Fibroblast of lung (primary cell): ENCODE measurements around the gene ECE2.

Source experiments
- EZH2 ChIP-seq: IDR thresholded peaks from 2 replicates; pipeline ENCODE4 v1.5.1; 2012; ENCODE audit warnings: low read length, control low read depth, mild to moderate bottlenecking; ENCODE audit errors: missing control alignments
- TF ChIP-seq, protein P1 (sequence below), 2 donors: IDR thresholded peaks in 1 of 2; conservative IDR thresholded peaks in 1 of 2; 1 replicate in 1 of 2; 2 replicates in 1 of 2; pipeline ENCODE4 v1.5.1; 2011 to 2012; ENCODE audit warnings: low read length in 2 of 2, control low read depth in 1 of 2, inconsistent platforms in 1 of 2, low read depth in 1 of 2, mild to moderate bottlenecking in 1 of 2

DNA sequence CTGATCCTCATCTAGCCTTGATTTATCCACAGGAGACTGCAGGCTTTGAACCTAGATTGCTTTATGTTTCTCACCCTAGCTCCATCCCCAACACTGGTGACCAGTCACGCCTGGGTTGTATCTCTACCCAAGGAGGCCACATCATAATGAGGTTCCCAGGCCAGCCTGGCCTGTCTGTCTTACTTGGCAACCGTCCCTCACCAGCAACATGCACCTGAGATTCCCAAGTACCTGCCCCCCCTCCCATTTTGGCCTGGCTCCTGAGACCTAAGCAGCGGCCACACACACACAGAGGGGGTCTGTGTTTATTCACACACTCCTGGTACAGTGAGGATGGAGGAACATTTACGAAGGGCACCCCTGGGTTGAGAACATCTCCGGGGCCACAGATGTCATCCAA is 16.9 kb upstream of the ECE2 start:
- TF ChIP-seq, protein P1, sequence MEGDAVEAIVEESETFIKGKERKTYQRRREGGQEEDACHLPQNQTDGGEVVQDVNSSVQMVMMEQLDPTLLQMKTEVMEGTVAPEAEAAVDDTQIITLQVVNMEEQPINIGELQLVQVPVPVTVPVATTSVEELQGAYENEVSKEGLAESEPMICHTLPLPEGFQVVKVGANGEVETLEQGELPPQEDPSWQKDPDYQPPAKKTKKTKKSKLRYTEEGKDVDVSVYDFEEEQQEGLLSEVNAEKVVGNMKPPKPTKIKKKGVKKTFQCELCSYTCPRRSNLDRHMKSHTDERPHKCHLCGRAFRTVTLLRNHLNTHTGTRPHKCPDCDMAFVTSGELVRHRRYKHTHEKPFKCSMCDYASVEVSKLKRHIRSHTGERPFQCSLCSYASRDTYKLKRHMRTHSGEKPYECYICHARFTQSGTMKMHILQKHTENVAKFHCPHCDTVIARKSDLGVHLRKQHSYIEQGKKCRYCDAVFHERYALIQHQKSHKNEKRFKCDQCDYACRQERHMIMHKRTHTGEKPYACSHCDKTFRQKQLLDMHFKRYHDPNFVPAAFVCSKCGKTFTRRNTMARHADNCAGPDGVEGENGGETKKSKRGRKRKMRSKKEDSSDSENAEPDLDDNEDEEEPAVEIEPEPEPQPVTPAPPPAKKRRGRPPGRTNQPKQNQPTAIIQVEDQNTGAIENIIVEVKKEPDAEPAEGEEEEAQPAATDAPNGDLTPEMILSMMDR (conservative IDR thresholded peaks at IDR 0.05 in 1 of 2, IDR thresholded peaks at IDR 0.05 in 1 of 2; ENCODE audit: low read depth in 1 of 2, low read length in 2 of 2), result no peak
- no peak for TF ChIP-seq EZH2
